Fibroblast of lung (primary cell): ENCODE measurements around the gene TMEM120B. TPM values are rescaled to one million over a fixed set of nuclear protein-coding genes. Genes with fewer than 3 reads are reported as not detected.

Experiments used
- DNase-seq, 2 donors: peaks; one replicate each; pipeline versions ENCODE4 v3.0.0 to v3.0.0-alpha.2; 2010; ENCODE audit warnings: low read depth in 2 of 2
- H2AFZ ChIP-seq: 2 replicates; pipeline ENCODE4 v1.5.1; 2012; ENCODE audit warnings: low read length, control low read depth, inconsistent platforms
- H3K27ac ChIP-seq: 2 replicates; pipeline ENCODE4 v1.5.1; 2011; ENCODE audit warnings: low read length, control low read depth; ENCODE audit not compliant: insufficient read depth
- H3K27me3 ChIP-seq: 2 replicates; pipeline ENCODE4 v1.5.1; 2011; ENCODE audit warnings: mild to moderate bottlenecking, low read length; ENCODE audit not compliant: control insufficient read depth, insufficient read depth
- H3K36me3 ChIP-seq: 2 replicates; pipeline ENCODE4 v1.5.1; 2011; ENCODE audit warnings: low read length; ENCODE audit not compliant: control insufficient read depth, insufficient read depth
- H3K4me1 ChIP-seq: 2 replicates; pipeline ENCODE4 v1.5.1; 2011; ENCODE audit warnings: low read length; ENCODE audit not compliant: control insufficient read depth, insufficient read depth; ENCODE audit errors: extremely low read depth
- H3K4me2 ChIP-seq: 2 replicates; pipeline ENCODE4 v1.5.1; 2011; ENCODE audit warnings: low read length, control low read depth; ENCODE audit not compliant: insufficient read depth; ENCODE audit errors: extremely low read depth
- H3K4me3 ChIP-seq, 4 experiments: fragments of 200-600 bp in 1 of 4; sonication (generic) in 1 of 4; replicated peaks in 1 of 4; 2 replicates each; pipeline ENCODE4 v1.5.1; 2011 to 2016; ENCODE audit warnings: low read length in 4 of 4, low read depth in 3 of 4, mild to moderate bottlenecking in 3 of 4, control low read depth in 2 of 4, inconsistent platforms in 1 of 4, mixed read lengths in 1 of 4; ENCODE audit not compliant: insufficient read depth in 1 of 4; ENCODE audit errors: control extremely low read depth in 1 of 4
- H3K79me2 ChIP-seq: 2 replicates; pipeline ENCODE4 v1.5.1; 2012; ENCODE audit warnings: mild to moderate bottlenecking, low read length, inconsistent platforms; ENCODE audit not compliant: control insufficient read depth, insufficient read depth
- H3K9ac ChIP-seq: 2 replicates; pipeline ENCODE4 v1.5.1; 2011; ENCODE audit warnings: mild to moderate bottlenecking, low read length, control low read depth; ENCODE audit not compliant: insufficient read depth
- H3K9me3 ChIP-seq: 2 replicates; pipeline ENCODE4 v1.5.1; 2012; ENCODE audit warnings: low read depth, low read length; ENCODE audit not compliant: control insufficient read depth, insufficient read depth
- H4K20me1 ChIP-seq: 2 replicates; pipeline ENCODE4 v1.5.1; 2011; ENCODE audit warnings: low read length; ENCODE audit not compliant: control insufficient read depth, insufficient read depth; ENCODE audit errors: extremely low read depth
- CTCF ChIP-seq, 2 donors: IDR thresholded peaks in 1 of 2; conservative IDR thresholded peaks in 1 of 2; 1 replicate in 1 of 2; 2 replicates in 1 of 2; pipeline ENCODE4 v1.5.1; 2011 to 2012; ENCODE audit warnings: low read length in 2 of 2, control low read depth in 1 of 2, inconsistent platforms in 1 of 2, low read depth in 1 of 2, mild to moderate bottlenecking in 1 of 2
- EZH2 ChIP-seq: IDR thresholded peaks from 2 replicates; pipeline ENCODE4 v1.5.1; 2012; ENCODE audit warnings: low read length, control low read depth, mild to moderate bottlenecking; ENCODE audit errors: missing control alignments
- polyA plus RNA-seq, 2 donors: library from polyadenylated mRNA; depleted of rRNA in 1 of 2; stranded (reverse) in 1 of 2; unstranded in 1 of 2; fragments of >200 nt; gene quantifications; 2 replicates each; pipeline ENCODE4 v1.2.1, GENCODE V29; 2011 to 2012; ENCODE audit warnings: missing spikeins in 1 of 2
- total RNA-seq: library from RNA; depleted of rRNA; stranded (reverse); fragments of >200 nt; gene quantifications from 2 replicates; pipeline ENCODE4 v1.2.1, GENCODE V29; 2014

The TMEM120B gene
- total and polyA plus RNA-seq, 2 donors (not counting 1 experiment from before 2014, with no cell fraction given), result 8.6 TPM

GRCh38 chr12:121701667-121702277, 10.8 kb upstream of the TMEM120B start:
- Histone ChIP-seq H4K20me1 (no peaks in the 10 kb centered on the region), H2AFZ (no peak overlapping the region), H3K27me3 (no peaks in the 10 kb centered on the region), H3K4me2 (no peak overlapping the region), H3K9ac (no peak overlapping the region), H3K9me3 (no peaks in the 10 kb centered on the region), H3K4me1 (no peaks in the 10 kb centered on the region), H3K79me2 (no peaks in the 10 kb centered on the region), H3K36me3 (no peaks in the 10 kb centered on the region), H3K27ac (no peak overlapping the region), H3K4me3 (no peak overlapping the region)
- DNase-seq, result no peak
- no peak for TF ChIP-seq CTCF (conservative IDR thresholded peaks at IDR 0.05 in 1 of 2, IDR thresholded peaks at IDR 0.05 in 1 of 2; ENCODE audit: low read depth in 1 of 2, low read length in 2 of 2)
- no peak for TF ChIP-seq EZH2

GRCh38 chr12:121702944-121703343, 9.6 kb upstream of the TMEM120B start:
- H3K27ac ChIP-seq, result no peak overlapping the region
- TF ChIP-seq EZH2 (no peak), CTCF (conservative IDR thresholded peaks at IDR 0.05 in 1 of 2, IDR thresholded peaks at IDR 0.05 in 1 of 2; ENCODE audit: low read depth in 1 of 2, low read length in 2 of 2) (no peak)

GRCh38 chr12:121705514-121705913, 7.0 kb upstream of the TMEM120B start:
- H3K27ac ChIP-seq, result no peak overlapping the region
- H4K20me1 ChIP-seq, result no peaks in the 10 kb centered on the region
- no peaks in the 10 kb centered on the region for H3K27me3 ChIP-seq
- no peak overlapping the region for H3K9ac ChIP-seq
- DNase-seq, result no peak
- no peak overlapping the region for H3K4me3 ChIP-seq
- H3K4me2 ChIP-seq, result no peak overlapping the region
- H3K79me2 ChIP-seq, result no peaks in the 10 kb centered on the region
- no peaks in the 10 kb centered on the region for H3K9me3 ChIP-seq
- no peak overlapping the region for H2AFZ ChIP-seq
- no peaks in the 10 kb centered on the region for H3K4me1 ChIP-seq
- TF ChIP-seq EZH2, result no peak
- no peak for TF ChIP-seq CTCF (conservative IDR thresholded peaks at IDR 0.05 in 1 of 2, IDR thresholded peaks at IDR 0.05 in 1 of 2; ENCODE audit: low read depth in 1 of 2, low read length in 2 of 2)
- H3K36me3 ChIP-seq, result no peaks in the 10 kb centered on the region

More at GRCh38 chr12:121702944-121703343, 9.6 kb upstream of the TMEM120B start:
- Histone ChIP-seq H3K9me3 (no peaks in the 10 kb centered on the region), H3K9ac (no peak overlapping the region), H3K36me3 (no peaks in the 10 kb centered on the region), H2AFZ (no peak overlapping the region), H3K4me3 (no peak overlapping the region), H3K4me1 (no peaks in the 10 kb centered on the region), H3K4me2 (no peak overlapping the region), H4K20me1 (no peaks in the 10 kb centered on the region), H3K79me2 (no peaks in the 10 kb centered on the region), H3K27me3 (no peaks in the 10 kb centered on the region)
- DNase-seq, result no peak
